Stimulated activated memory B cell treated with anti-CD40 and anti-IgM and Interleukin-4, amounts not matched to agents 10 μg/mL and 1 μg/mL and 100 μg/mL, for 72 hours (primary cell): ENCODE data around the gene ATP9A.
"Not testable (repeated sequence)": the region's sequence is repeated elsewhere in the genome, so short reads cannot be mapped to it uniquely, and the experiment has no call there.

Experiments used
- ATAC-seq: fragments of 150-1000 bp; cut with Tn5 transposase; 2 replicates; pipeline ENCODE4 v1.10.0; 2021
- H3K27ac Mint-ChIP-seq: one replicate; pipeline ENCODE4 v1.8.0; 2022; ENCODE audit warnings: mild to moderate bottlenecking, mixed read lengths
- H3K27me3 Mint-ChIP-seq: one replicate; pipeline ENCODE4 v1.8.0; 2022; ENCODE audit warnings: mixed read lengths
- H3K36me3 Mint-ChIP-seq: one replicate; pipeline ENCODE4 v1.8.0; 2022; ENCODE audit warnings: mixed read lengths
- H3K4me1 Mint-ChIP-seq: one replicate; pipeline ENCODE4 v1.8.0; 2022; ENCODE audit warnings: mixed read lengths
- H3K4me3 Mint-ChIP-seq: one replicate; pipeline ENCODE4 v1.8.0; 2022; ENCODE audit warnings: mild to moderate bottlenecking, moderate library complexity, mixed read lengths
- H3K9me3 Mint-ChIP-seq: one replicate; pipeline ENCODE4 v1.8.0; 2022; ENCODE audit warnings: mixed read lengths

ATP9A gene

DNA sequence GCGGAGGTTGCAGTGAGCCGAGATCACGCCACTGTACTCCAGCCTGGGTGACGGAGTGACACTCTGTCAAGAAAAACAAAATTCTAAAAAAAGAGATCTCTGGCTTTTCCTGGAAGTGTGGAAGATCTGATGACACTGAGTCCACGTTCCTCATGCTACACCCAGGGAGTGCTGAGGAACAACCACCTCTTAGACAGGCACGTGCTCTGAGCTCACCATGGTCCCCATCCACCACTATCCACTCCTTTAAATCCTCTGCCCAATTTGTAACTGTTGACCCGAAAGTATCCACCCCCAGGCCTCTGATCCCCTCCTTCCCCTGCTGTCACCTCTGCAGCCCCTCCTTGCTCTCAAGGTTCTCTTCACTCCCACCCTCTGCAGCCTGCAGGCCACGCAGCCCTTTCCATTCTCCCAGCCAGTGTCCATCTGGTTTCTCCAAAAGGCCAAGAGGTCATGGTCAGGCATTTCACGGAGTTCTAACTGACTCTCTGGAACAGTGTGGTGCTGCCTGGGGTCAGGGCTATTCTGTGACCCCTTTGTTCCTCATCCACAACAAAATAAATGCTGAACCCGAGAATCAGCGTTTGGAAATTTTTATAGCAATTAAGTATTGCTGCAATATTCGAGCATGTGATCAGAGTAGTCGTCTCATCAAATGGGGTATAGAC, 88.8 kb downstream of the ATP9A start:
- no peak overlapping the region for H3K4me3 Mint-ChIP-seq
- H3K9me3 Mint-ChIP-seq, result no peaks in the 10 kb centered on the region
- H3K27me3 Mint-ChIP-seq, result peaks cover 13% of the 10 kb centered on the region
- no peak overlapping the region for H3K27ac Mint-ChIP-seq
- no peak for ATAC-seq
- no peaks in the 10 kb centered on the region for H3K4me1 Mint-ChIP-seq
- H3K36me3 Mint-ChIP-seq, result no peaks in the 10 kb centered on the region

- no peaks in the 10 kb centered on the region for H3K36me3 Mint-ChIP-seq
- H3K4me3 Mint-ChIP-seq, result no peak overlapping the region
- peaks cover 22% of the 10 kb centered on the region for H3K27me3 Mint-ChIP-seq
- no peak overlapping the region for H3K27ac Mint-ChIP-seq
- no peaks in the 10 kb centered on the region for H3K9me3 Mint-ChIP-seq
- no peaks in the 10 kb centered on the region for H3K4me1 Mint-ChIP-seq
- no peak for ATAC-seq
Observed at GRCh38 chr20:51678026-51678697, 90.0 kb downstream of the ATP9A start.

DNA sequence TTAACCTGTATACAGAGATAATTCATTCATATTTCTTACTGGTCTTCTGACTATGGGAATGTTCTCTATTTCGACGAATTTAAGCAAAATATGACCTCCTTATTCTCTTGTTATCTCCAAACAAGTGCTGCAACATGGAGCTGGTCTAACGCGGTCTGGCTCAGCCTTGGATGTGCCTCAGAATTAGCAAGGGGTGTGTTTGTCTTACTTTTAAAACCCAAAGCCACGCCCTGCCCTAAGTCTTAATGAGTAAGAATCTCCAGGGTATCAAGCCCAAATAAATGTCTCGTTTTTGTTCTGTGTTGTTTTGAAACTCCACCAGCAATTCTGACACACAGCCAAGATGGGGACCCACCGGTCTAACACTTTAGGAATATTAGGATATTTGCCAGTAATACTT, 99.2 kb downstream of the ATP9A start:
- no peaks in the 10 kb centered on the region for H3K36me3 Mint-ChIP-seq
- no peak overlapping the region for H3K27ac Mint-ChIP-seq
- no peaks in the 10 kb centered on the region for H3K9me3 Mint-ChIP-seq
- H3K4me1 Mint-ChIP-seq, result peaks cover 8% of the 10 kb centered on the region
- H3K4me3 Mint-ChIP-seq, result no peak overlapping the region
- H3K27me3 Mint-ChIP-seq, result peaks cover 23% of the 10 kb centered on the region
- ATAC-seq, result no peak

DNA sequence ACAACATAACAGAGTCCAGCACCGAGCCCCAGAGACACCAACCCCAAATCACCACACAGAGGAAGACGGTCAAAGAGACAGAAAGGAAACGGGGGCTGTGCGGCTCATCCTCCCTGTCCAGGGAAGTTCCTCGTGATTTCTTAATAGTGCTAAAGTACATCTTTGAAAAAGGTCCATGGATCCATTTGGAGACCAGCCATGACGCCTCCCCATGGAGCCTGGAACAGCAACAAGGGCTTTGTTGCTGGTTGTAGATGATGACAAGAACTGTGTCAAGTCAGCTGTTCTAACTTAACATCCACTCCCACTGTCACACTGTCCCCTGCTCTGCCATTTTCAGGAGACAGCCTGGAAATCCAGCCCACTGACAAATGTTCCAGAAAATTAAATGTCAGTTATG, 99.7 kb downstream of the ATP9A start:
- peaks cover 8% of the 10 kb centered on the region for H3K4me1 Mint-ChIP-seq
- H3K4me3 Mint-ChIP-seq, result no peak overlapping the region
- no peak for ATAC-seq
- peaks cover 19% of the 10 kb centered on the region for H3K27me3 Mint-ChIP-seq
- H3K27ac Mint-ChIP-seq, result no peak overlapping the region
- no peaks in the 10 kb centered on the region for H3K36me3 Mint-ChIP-seq
- H3K9me3 Mint-ChIP-seq, result no peaks in the 10 kb centered on the region

DNA sequence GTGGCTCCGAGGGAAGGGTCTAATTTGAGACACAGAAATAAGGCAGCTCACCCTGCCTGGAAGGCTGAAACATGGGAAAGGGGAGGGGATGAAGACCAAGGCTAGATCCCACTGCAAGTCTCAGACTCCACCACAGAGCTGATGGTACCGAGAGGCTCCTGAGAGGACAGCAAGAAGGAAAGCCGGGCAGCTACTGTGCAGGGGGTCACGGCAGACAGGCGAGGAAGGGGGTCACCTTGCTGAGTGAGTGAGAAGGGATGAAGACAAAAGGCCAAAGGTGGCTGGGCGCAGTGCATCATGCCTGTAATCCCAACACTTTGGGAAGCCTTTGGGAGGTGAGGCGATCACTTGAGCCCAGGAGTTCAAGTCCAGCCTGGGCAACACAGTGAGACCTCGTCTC, 100.7 kb downstream of the ATP9A start:
- no peak for ATAC-seq
- Mint-ChIP-seq H3K27me3 (peaks cover 18% of the 10 kb centered on the region), H3K36me3 (no peaks in the 10 kb centered on the region), H3K4me3 (no peak overlapping the region), H3K9me3 (no peaks in the 10 kb centered on the region), H3K27ac (no peak overlapping the region), H3K4me1 (peaks cover 8% of the 10 kb centered on the region)

DNA sequence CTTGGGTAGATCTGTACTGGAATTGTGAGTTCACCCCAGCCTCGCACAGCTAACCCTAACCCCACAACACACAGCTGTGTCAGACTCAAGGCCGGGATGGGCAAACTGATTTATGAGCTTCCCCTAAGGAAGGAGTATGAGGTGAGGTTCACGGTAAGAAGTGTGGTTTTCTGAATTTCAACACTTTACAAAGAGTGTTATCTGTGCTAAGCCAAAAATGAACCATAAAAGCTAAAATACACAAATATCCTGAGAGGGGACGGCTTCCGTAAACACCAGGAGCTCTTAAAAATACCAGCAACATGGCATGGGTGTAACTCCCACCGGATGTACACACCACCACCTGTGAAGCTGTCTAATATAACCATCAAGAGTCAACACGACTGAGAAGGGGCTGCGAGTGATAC, 101.2 kb downstream of the ATP9A start:
- no peaks in the 10 kb centered on the region for H3K9me3 Mint-ChIP-seq
- no peaks in the 10 kb centered on the region for H3K36me3 Mint-ChIP-seq
- no peak for ATAC-seq
- H3K4me1 Mint-ChIP-seq, result peaks cover 8% of the 10 kb centered on the region
- no peak overlapping the region for H3K4me3 Mint-ChIP-seq
- no peak overlapping the region for H3K27ac Mint-ChIP-seq
- peaks cover 18% of the 10 kb centered on the region for H3K27me3 Mint-ChIP-seq

DNA sequence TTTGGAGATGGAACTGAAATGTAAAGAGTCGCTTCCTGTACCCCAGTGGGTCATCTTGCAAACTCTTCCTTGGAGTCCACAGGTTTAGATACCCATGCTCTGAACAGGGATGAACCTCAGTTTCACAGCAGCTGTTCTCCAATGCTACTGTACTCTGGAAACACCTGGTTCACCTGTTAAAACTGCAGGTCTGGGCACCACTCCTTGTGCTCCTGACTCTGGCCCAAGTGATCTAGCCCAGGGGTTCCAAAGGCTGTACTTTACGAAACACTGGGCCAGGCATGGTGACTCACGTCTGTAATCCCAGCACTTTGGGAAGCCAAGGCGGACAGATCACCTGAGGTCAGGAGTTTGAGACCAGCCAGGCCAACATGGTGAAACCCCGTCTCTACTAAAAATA, 102.1 kb downstream of the ATP9A start:
- Mint-ChIP-seq H3K4me1 (peaks cover 8% of the 10 kb centered on the region), H3K36me3 (no peaks in the 10 kb centered on the region), H3K9me3 (no peaks in the 10 kb centered on the region), H3K27me3 (peaks cover 18% of the 10 kb centered on the region), H3K4me3 (no peak overlapping the region), H3K27ac (no peak overlapping the region)
- ATAC-seq, result no peak

- no peak for ATAC-seq
- Mint-ChIP-seq H3K9me3 (no peaks in the 10 kb centered on the region), H3K36me3 (no peaks in the 10 kb centered on the region), H3K27ac (no peak overlapping the region), H3K27me3 (peaks cover 18% of the 10 kb centered on the region), H3K4me1 (peaks cover 8% of the 10 kb centered on the region), H3K4me3 (no peak overlapping the region)
Observed at GRCh38 chr20:51665543-51666118, 102.6 kb downstream of the ATP9A start.

GRCh38 chr20:51661609-51662178, 106.5 kb downstream of the ATP9A start:
- H3K9me3 Mint-ChIP-seq, result no peaks in the 10 kb centered on the region
- H3K27ac Mint-ChIP-seq, result no peak overlapping the region
- no peaks in the 10 kb centered on the region for H3K36me3 Mint-ChIP-seq
- H3K4me1 Mint-ChIP-seq, result peaks cover 2% of the 10 kb centered on the region
- H3K4me3 Mint-ChIP-seq, result no peak overlapping the region
- peak; percentile 31 for ATAC-seq
- H3K27me3 Mint-ChIP-seq, result peaks cover 3% of the 10 kb centered on the region

DNA sequence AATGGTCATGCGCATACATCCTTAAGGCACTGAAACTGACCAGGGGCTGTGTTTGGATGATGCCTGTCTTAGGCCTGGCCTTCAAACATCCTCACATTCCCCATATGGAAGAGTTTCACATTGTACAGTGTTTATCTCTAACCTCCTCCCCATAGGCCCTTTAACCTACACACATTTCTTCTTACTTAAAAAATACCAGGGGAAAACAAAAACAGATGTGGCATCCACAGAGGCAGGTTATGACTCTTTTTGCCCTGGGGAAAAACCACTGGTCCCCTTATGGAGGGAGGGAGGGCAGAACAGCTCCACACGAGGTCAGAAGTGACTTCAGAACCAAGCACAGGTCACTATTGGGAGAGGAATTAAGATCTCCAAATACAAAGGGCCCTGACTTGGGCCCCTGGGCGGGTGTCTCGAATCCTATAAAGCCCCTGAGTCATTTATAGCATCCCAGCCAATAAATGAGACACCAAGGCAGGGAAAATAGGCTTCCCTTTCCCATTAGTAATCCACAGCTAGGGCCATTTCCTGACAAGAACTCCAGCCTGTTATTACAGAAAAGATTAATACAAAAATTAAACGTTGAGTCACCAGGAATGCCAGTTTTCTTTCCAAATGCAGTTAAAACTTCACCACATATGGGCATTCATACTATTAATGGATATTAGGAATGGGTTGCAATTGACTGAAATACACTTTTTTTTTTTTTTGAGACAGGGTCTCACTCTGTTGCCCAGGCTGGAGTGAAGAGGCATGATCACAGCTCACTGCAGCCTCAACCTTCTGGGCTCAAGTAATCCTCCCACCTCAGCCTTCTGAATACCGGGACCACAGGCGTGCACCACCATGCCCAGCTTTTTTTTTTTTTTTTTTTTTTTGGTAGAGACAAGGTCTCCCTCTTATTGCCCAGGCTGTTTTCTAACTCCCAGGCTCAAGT, 107.2 kb downstream of the ATP9A start:
- Mint-ChIP-seq H3K36me3 (no peaks in the 10 kb centered on the region), H3K4me3 (no peak overlapping the region), H3K9me3 (no peaks in the 10 kb centered on the region), H3K4me1 (no peaks in the 10 kb centered on the region), H3K27me3 (no peaks in the 10 kb centered on the region), H3K27ac (no peak overlapping the region)
- ATAC-seq, result no peak

- Mint-ChIP-seq H3K27ac (no peak overlapping the region), H3K4me1 (no peaks in the 10 kb centered on the region), H3K9me3 (no peaks in the 10 kb centered on the region), H3K4me3 (no peak overlapping the region), H3K27me3 (no peaks in the 10 kb centered on the region), H3K36me3 (no peaks in the 10 kb centered on the region)
- ATAC-seq, result no peak
Observed at GRCh38 chr20:51659491-51660050, 108.6 kb downstream of the ATP9A start.

- Mint-ChIP-seq H3K27ac (no peak overlapping the region), H3K4me3 (no peak overlapping the region), H3K4me1 (no peaks in the 10 kb centered on the region), H3K9me3 (no peaks in the 10 kb centered on the region), H3K27me3 (no peaks in the 10 kb centered on the region), H3K36me3 (no peaks in the 10 kb centered on the region)
- no peak for ATAC-seq
Observed at GRCh38 chr20:51656726-51657260, 111.4 kb downstream of the ATP9A start.

DNA sequence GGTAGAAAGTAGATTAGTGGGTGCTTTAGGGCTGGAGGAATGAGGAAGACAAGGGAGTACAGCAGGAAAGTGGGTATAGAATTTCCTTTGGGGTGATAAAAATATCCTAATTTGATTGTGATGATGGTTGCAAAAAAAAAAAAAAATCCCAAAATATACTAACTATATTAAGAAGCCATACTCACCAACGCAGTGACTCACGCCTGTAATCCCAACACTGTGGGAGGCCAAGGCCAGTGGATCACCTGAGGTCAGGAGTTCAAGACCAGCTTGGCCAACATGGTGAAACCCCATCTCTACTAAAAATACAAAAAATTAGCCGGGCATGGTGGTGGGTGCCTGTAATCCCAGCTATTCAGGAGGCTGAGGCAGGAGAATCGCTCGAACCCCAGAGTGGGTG, 112.1 kb downstream of the ATP9A start:
- H3K4me3 Mint-ChIP-seq, H3K27ac Mint-ChIP-seq, H3K4me1 Mint-ChIP-seq, ATAC-seq, H3K27me3 Mint-ChIP-seq, H3K9me3 Mint-ChIP-seq, H3K36me3 Mint-ChIP-seq: not testable (repeated sequence)

- no peaks in the 10 kb centered on the region for H3K36me3 Mint-ChIP-seq
- no peak for ATAC-seq
- no peak overlapping the region for H3K27ac Mint-ChIP-seq
- no peak overlapping the region for H3K4me3 Mint-ChIP-seq
- H3K9me3 Mint-ChIP-seq, result no peaks in the 10 kb centered on the region
- H3K27me3 Mint-ChIP-seq, result no peaks in the 10 kb centered on the region
- peaks cover 9% of the 10 kb centered on the region for H3K4me1 Mint-ChIP-seq
Observed at GRCh38 chr20:51654495-51654894, 113.7 kb downstream of the ATP9A start.
